Keratinocyte (primary cell): ENCODE measurements around the gene NLGN1. TPM values are rescaled to one million over a fixed set of nuclear protein-coding genes. Genes with fewer than 3 reads are reported as not detected.

Experiments
- DNase-seq: peaks from one replicate; pipeline ENCODE4 v3.0.0-alpha.2; 2011; ENCODE audit warnings: low read depth, missing footprints, low spot score
- FAIRE-seq: peaks from 2 replicates; lab custom pipeline; 2011; peaks lifted over from hg19 to GRCh38; lab: Jason Lieb, UNC
- H2AFZ ChIP-seq: 2 replicates; pipeline ENCODE4 v1.6.0; 2012; ENCODE audit warnings: low read length, control low read depth, inconsistent platforms; ENCODE audit not compliant: control insufficient read depth
- H3K27ac ChIP-seq: 2 replicates; pipeline ENCODE4 v1.5.1; 2011; ENCODE audit warnings: low read length; ENCODE audit not compliant: control insufficient read depth, insufficient read depth
- H3K27me3 ChIP-seq: 3 replicates; pipeline ENCODE4 v1.6.0; 2011; ENCODE audit warnings: low read length; ENCODE audit not compliant: control insufficient read depth, insufficient read depth; ENCODE audit errors: extremely low read depth
- H3K36me3 ChIP-seq, 2 experiments: 2 replicates in 1 of 2; 3 replicates in 1 of 2; pipeline ENCODE4 v1.5.1; 2011; ENCODE audit warnings: low read length in 2 of 2, mild to moderate bottlenecking in 1 of 2; ENCODE audit not compliant: control insufficient read depth in 2 of 2, insufficient read depth in 2 of 2; ENCODE audit errors: extremely low read depth in 1 of 2
- H3K4me1 ChIP-seq: 3 replicates; pipeline ENCODE4 v1.5.1; 2011; ENCODE audit warnings: low read length; ENCODE audit not compliant: control insufficient read depth, insufficient read depth; ENCODE audit errors: extremely low read depth
- H3K4me2 ChIP-seq: 3 replicates; pipeline ENCODE4 v1.6.0; 2011; ENCODE audit warnings: low read depth, low read length; ENCODE audit not compliant: control insufficient read depth, insufficient read depth; ENCODE audit errors: extremely low read depth
- H3K4me3 ChIP-seq, 3 experiments: fragments of 200-600 bp in 1 of 3; sonication (generic) in 1 of 3; 2 replicates in 2 of 3; 3 replicates in 1 of 3; pipeline ENCODE4 v1.5.1; 2011 to 2016; ENCODE audit warnings: low read length in 3 of 3, mild to moderate bottlenecking in 3 of 3, control low read depth in 2 of 3, inconsistent platforms in 1 of 3, low read depth in 1 of 3, mixed read lengths in 1 of 3, mixed run types in 1 of 3, moderate library complexity in 1 of 3; ENCODE audit not compliant: control insufficient read depth in 2 of 3, insufficient read depth in 2 of 3; ENCODE audit errors: extremely low read depth in 1 of 3
- H3K79me2 ChIP-seq: 2 replicates; pipeline ENCODE4 v1.6.0; 2012; ENCODE audit warnings: low read length; ENCODE audit not compliant: control insufficient read depth, insufficient read depth
- H3K9ac ChIP-seq: 3 replicates; pipeline ENCODE4 v1.6.0; 2011; ENCODE audit warnings: low read length; ENCODE audit not compliant: control insufficient read depth, insufficient read depth; ENCODE audit errors: extremely low read depth
- H3K9me1 ChIP-seq: 3 replicates; pipeline ENCODE4 v1.6.0; 2011; ENCODE audit warnings: low read length; ENCODE audit not compliant: control insufficient read depth, insufficient read depth; ENCODE audit errors: extremely low read depth
- H3K9me3 ChIP-seq: 2 replicates; pipeline ENCODE4 v1.5.1; 2012; ENCODE audit warnings: low read depth, low read length; ENCODE audit not compliant: control insufficient read depth
- H4K20me1 ChIP-seq: 3 replicates; pipeline ENCODE4 v1.6.0; 2011; ENCODE audit warnings: low read length; ENCODE audit not compliant: control insufficient read depth, insufficient read depth; ENCODE audit errors: extremely low read depth
- EZH2 ChIP-seq: IDR thresholded peaks from one replicate; pipeline ENCODE4 v1.6.1; 2012; ENCODE audit warnings: inconsistent platforms, mild to moderate bottlenecking, low read length, moderate library complexity
- dilution Hi-C: fragments of 300-500 bp; cut with MboI; formaldehyde crosslinking; loops from one replicate; pipeline ENCODE4 v1.7.0; 2020; ENCODE audit warnings: low sequenced_read_pairs; ENCODE audit not compliant: extremely low pct_ligation_motif_present
- polyA plus RNA-seq, 5 experiments: library from polyadenylated mRNA; depleted of rRNA in 3 of 5; stranded (reverse) in 3 of 5; stranded (forward) in 1 of 5; unstranded in 1 of 5; fragments of >200 nt; gene quantifications; 1 replicate in 1 of 5; 2 replicates in 3 of 5; 3 replicates in 1 of 5; pipeline versions ENCODE4 v1.2.1 to v1.2.3, GENCODE V29; 2011 to 2012; ENCODE audit warnings: missing spikeins in 2 of 5, low read depth in 1 of 5, low replicate concordance in 1 of 5
- TF ChIP-seq, protein P1 (sequence below), 3 experiments: IDR thresholded peaks in 1 of 3; conservative IDR thresholded peaks in 1 of 3; optimal IDR thresholded peaks in 1 of 3; 2 replicates in 2 of 3; 3 replicates in 1 of 3; pipeline versions ENCODE3 to v1.5.1; 2011; ENCODE audit warnings: low read length in 3 of 3, mild to moderate bottlenecking in 3 of 3, moderate library complexity in 2 of 3, control low read depth in 1 of 3, inconsistent platforms in 1 of 3; ENCODE audit not compliant: insufficient read depth in 2 of 3; ENCODE audit errors: extremely low read depth in 1 of 3

NLGN1 gene
- polyA plus RNA-seq, 1 donor (not counting 4 experiments of a cell fraction or from before 2014, with no cell fraction given) = not detected

DNA sequence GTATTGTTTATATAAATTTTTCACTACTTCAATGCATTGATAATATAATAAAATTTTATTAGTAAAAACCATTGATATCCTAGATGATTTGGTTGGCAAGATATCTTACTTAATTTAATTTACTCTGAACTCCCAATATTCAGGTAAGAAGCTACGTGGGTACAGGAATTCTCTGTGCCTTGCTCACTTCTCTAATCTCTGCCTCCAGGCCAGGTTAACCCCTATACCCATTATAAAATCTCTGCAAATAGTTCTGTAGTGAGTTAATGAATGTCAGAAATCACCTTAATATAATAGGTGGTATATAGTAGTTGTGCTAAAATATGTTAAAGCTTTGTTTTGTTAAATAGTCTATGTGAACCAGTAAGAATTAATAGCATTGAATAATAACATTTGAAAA lies 465.2 kb downstream of the NLGN1 start:
- Histone ChIP-seq H3K4me3 (no peak overlapping the region), H3K4me2 (no peak overlapping the region), H3K27ac (no peak overlapping the region), H4K20me1 (no peaks in the 10 kb centered on the region), H3K36me3 (no peaks in the 10 kb centered on the region), H3K9me1 (no peaks in the 10 kb centered on the region), H2AFZ (no peak overlapping the region), H3K9ac (no peak overlapping the region), H3K27me3 (no peaks in the 10 kb centered on the region), H3K4me1 (no peaks in the 10 kb centered on the region), H3K9me3 (no peaks in the 10 kb centered on the region), H3K79me2 (no peaks in the 10 kb centered on the region)
- no peak for DNase-seq
- dilution Hi-C loops = no loop called here
- no peak for FAIRE-seq
- TF ChIP-seq, protein P1, sequence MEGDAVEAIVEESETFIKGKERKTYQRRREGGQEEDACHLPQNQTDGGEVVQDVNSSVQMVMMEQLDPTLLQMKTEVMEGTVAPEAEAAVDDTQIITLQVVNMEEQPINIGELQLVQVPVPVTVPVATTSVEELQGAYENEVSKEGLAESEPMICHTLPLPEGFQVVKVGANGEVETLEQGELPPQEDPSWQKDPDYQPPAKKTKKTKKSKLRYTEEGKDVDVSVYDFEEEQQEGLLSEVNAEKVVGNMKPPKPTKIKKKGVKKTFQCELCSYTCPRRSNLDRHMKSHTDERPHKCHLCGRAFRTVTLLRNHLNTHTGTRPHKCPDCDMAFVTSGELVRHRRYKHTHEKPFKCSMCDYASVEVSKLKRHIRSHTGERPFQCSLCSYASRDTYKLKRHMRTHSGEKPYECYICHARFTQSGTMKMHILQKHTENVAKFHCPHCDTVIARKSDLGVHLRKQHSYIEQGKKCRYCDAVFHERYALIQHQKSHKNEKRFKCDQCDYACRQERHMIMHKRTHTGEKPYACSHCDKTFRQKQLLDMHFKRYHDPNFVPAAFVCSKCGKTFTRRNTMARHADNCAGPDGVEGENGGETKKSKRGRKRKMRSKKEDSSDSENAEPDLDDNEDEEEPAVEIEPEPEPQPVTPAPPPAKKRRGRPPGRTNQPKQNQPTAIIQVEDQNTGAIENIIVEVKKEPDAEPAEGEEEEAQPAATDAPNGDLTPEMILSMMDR (optimal IDR thresholded peaks at IDR 0.05 in 1 of 3, IDR thresholded peaks at IDR 0.05 in 1 of 3, conservative IDR thresholded peaks at IDR 0.05 in 1 of 3; ENCODE audit: extremely low read depth in 1 of 3, insufficient read depth in 2 of 3, low read length in 3 of 3) = no peak
- TF ChIP-seq EZH2 = no peak

DNA sequence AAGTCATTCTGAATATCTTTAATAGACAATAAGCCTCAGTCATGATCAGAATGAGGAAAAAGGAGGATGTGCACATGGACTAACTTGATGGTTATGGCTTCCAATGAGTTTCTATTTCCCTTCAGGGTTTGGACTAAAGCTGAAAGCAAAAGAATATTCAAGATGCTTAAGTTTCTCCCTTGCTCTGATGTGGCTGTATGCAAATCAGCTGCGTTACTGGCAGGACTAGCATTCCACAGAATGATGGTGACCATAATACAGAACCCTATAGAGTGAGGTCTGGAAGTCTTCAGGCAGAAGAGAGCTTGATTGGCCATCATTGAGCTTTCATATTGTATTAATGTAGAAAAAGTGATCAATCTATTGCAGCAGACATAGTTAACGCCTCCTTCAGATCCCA lies 466.0 kb downstream of the NLGN1 start:
- Histone ChIP-seq H3K9me3 (no peaks in the 10 kb centered on the region), H3K4me2 (no peak overlapping the region), H3K27me3 (no peaks in the 10 kb centered on the region), H3K79me2 (no peaks in the 10 kb centered on the region), H3K9me1 (no peaks in the 10 kb centered on the region), H3K36me3 (no peaks in the 10 kb centered on the region), H4K20me1 (no peaks in the 10 kb centered on the region), H3K9ac (no peak overlapping the region), H3K27ac (no peak overlapping the region), H3K4me3 (no peak overlapping the region), H2AFZ (no peak overlapping the region), H3K4me1 (no peaks in the 10 kb centered on the region)
- DNase-seq (no peak), FAIRE-seq (no peak)
- dilution Hi-C loops = no loop called here
- no peak for TF ChIP-seq EZH2
- TF ChIP-seq, protein P1 (optimal IDR thresholded peaks at IDR 0.05 in 1 of 3, IDR thresholded peaks at IDR 0.05 in 1 of 3, conservative IDR thresholded peaks at IDR 0.05 in 1 of 3; ENCODE audit: extremely low read depth in 1 of 3, insufficient read depth in 2 of 3, low read length in 3 of 3) = no peak
